PC-3 (cell line): ENCODE results near the gene PHAF1. TPM values are rescaled to one million over a fixed set of nuclear protein-coding genes. Genes with fewer than 3 reads are reported as not detected.

Experiments
- ATAC-seq: fragments of 200-7000 bp; cut with Tn5 transposase; 2 replicates; pipeline ENCODE4 v1.9.1; 2020; ENCODE audit warnings: mild to moderate bottlenecking, moderate library complexity
- BruUV-seq: library from RNA; stranded (reverse); fragments of 400-500 nt; replicated peaks from 2 replicates; lab custom pipeline; 2021; lab: Mats Ljungman, UMichigan
- CTCF ChIA-PET: fragments of 300-600 bp; sonication (Branson Sonifier 250); formaldehyde crosslinking; loops from one replicate; lab custom pipeline; 2022; ENCODE audit warnings: antibody characterized with exemption; lab: Charles Lee
- POLR2A ChIA-PET: fragments of 300-600 bp; sonication (Branson Sonifier 250); formaldehyde crosslinking; loops from one replicate; lab custom pipeline; 2022; ENCODE audit warnings: antibody characterized with exemption; ENCODE audit not compliant: unreplicated experiment; lab: Charles Lee
- DNase-seq: peaks from one replicate; pipeline ENCODE4 v3.0.0-alpha.2; 2015
- H2AFZ ChIP-seq: fragments of 300-600 bp; sonication (generic); 2 replicates; pipeline ENCODE4 v1.6.0; 2016; ENCODE audit warnings: antibody characterized with exemption, low read length
- H3F3A ChIP-seq: fragments of 300-600 bp; sonication (generic); one replicate; pipeline ENCODE4 v1.6.0; 2017; ENCODE audit warnings: antibody characterized with exemption, low read length, control low read depth, mild to moderate bottlenecking; ENCODE audit not compliant: unreplicated experiment
- H3K27ac ChIP-seq: fragments of 300-600 bp; sonication (generic); 2 replicates; pipeline ENCODE4 v1.5.1; 2016; ENCODE audit warnings: mild to moderate bottlenecking, low read length
- H3K27me3 ChIP-seq: fragments of 300-600 bp; sonication (generic); 2 replicates; pipeline ENCODE4 v1.6.1; 2016; ENCODE audit warnings: low read length, mixed read lengths
- H3K36me3 ChIP-seq: fragments of 300-600 bp; sonication (generic); 2 replicates; pipeline ENCODE4 v1.6.1; 2016; ENCODE audit warnings: low read depth, mixed run types, low read length, mixed read lengths
- H3K4me1 ChIP-seq: fragments of 300-600 bp; sonication (generic); 2 replicates; pipeline ENCODE4 v1.5.1; 2016; ENCODE audit warnings: low read length; ENCODE audit not compliant: insufficient read depth
- H3K4me2 ChIP-seq: fragments of 300-600 bp; sonication (generic); 2 replicates; pipeline ENCODE4 v1.6.0; 2016; ENCODE audit warnings: low read length
- H3K4me3 ChIP-seq: fragments of 300-600 bp; sonication (generic); 2 replicates; pipeline ENCODE4 v1.5.1; 2016; ENCODE audit warnings: mild to moderate bottlenecking, low read length, mixed read lengths
- H3K79me2 ChIP-seq: fragments of 300-600 bp; sonication (generic); 2 replicates; pipeline ENCODE4 v1.6.1; 2017; ENCODE audit warnings: low read length, mixed read lengths
- H3K9ac ChIP-seq: fragments of 300-600 bp; sonication (generic); 2 replicates; pipeline ENCODE4 v1.6.0; 2016; ENCODE audit warnings: mild to moderate bottlenecking, low read length
- H3K9me2 ChIP-seq: fragments of 300-600 bp; sonication (generic); replicated peaks from 2 replicates; pipeline ENCODE4 v1.6.1; 2016; ENCODE audit warnings: mixed run types, low read length, mixed read lengths
- H3K9me3 ChIP-seq: fragments of 300-600 bp; sonication (generic); 2 replicates; pipeline ENCODE4 v1.6.1; 2016; ENCODE audit warnings: low read length, mixed read lengths
- H4K20me1 ChIP-seq: fragments of 300-600 bp; sonication (generic); 2 replicates; pipeline ENCODE4 v1.6.1; 2016; ENCODE audit warnings: low read length, mixed read lengths
- EZH2 ChIP-seq: fragments of 300-600 bp; sonication (generic); IDR thresholded peaks from one replicate; pipeline ENCODE4 v1.6.1; 2017; ENCODE audit warnings: antibody characterized with exemption, mild to moderate bottlenecking, low read length; ENCODE audit not compliant: unreplicated experiment
- EZH2phosphoT487 ChIP-seq: fragments of 300-600 bp; sonication (generic); IDR thresholded peaks from 2 replicates; pipeline ENCODE4 v1.6.1; 2018; ENCODE audit warnings: mild to moderate bottlenecking, antibody characterized with exemption, low read length, borderline replicate concordance
- intact Hi-C: fragments of 100-400 bp; cut with micrococcal nuclease; formaldehyde crosslinking; loops from 2 replicates; pipeline ENCODE4 v1.9.0; 2023
- total RNA-seq: library from RNA; depleted of rRNA; stranded (reverse); fragments of >200 nt; gene quantifications from 2 replicates; pipeline ENCODE4 v1.2.3, GENCODE V29; 2014
- TF ChIP-seq, protein P1 (sequence below): fragments of 300-600 bp; sonication (generic); conservative IDR thresholded peaks from 2 replicates; pipeline ENCODE4 v1.5.1; 2017; ENCODE audit warnings: antibody characterized with exemption, low read depth, mild to moderate bottlenecking, low read length

Gene PHAF1
- total RNA-seq, 1 experiment from 2014 or later, result 18.8 TPM

DNA sequence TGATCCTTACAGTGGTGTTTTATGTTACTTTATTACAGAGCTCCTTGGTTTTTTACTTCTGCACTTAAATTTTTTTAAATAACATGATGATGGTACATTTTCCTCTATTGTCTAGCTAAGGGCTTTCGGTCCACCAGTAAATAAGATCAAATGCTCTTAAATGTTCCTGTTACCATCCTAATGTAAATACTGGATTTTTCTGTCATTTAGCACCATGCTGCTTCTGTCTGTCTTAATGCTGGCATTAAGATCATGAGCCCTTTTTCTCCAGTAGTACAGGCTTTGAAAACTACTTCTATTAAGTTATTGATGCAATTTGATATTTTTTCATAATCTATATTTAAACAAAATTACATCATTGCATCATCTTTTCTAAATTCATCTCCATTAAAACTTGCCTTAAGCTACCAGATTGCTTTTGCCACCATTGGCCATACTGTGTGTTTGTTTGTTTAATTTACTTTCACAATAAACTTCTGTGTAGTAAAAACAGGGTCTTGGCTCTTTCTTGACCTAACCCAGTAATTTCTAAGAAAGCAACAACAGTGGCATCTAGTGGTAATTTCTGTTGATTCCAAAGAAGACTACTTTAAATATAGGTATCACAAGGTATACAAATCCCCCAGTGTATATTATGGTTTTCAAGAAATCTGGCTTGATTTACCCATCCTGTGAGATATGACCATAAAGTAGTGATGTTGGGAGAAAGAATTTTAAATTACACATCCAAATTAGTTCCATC lies 9.0 kb upstream of the PHAF1 start:
- no peak overlapping the region for H3K27ac ChIP-seq
- H2AFZ ChIP-seq, result no peak overlapping the region
- H3K9me3 ChIP-seq, result no peaks in the 10 kb centered on the region
- no peaks in the 10 kb centered on the region for H4K20me1 ChIP-seq
- H3K4me1 ChIP-seq, result no peaks in the 10 kb centered on the region
- H3K9me2 ChIP-seq, result no peaks in the 10 kb centered on the region
- no peak overlapping the region for H3K4me3 ChIP-seq
- H3K9ac ChIP-seq, result no peak overlapping the region
- intact Hi-C loops, result loop anchor here (1.0 to 2.0 kb wide), 2 partner anchors 82 to 124 kb away; no protein-coding TSS in a partner anchor
- ATAC-seq (no peak; the same call in 1 of the 2 replicates), DNase-seq (peak; percentile 42)
- H3K27me3 ChIP-seq, result no peaks in the 10 kb centered on the region
- no peak overlapping the region for H3K4me2 ChIP-seq
- ChIA-PET CTCF (interaction anchor here (1.6 kb wide), 1 partner anchor 83 kb away, joined by 13 read pairs; no protein-coding TSS in a partner anchor), POLR2A (no interaction called here)
- H3K79me2 ChIP-seq, result no peaks in the 10 kb centered on the region
- TF ChIP-seq EZH2phosphoT487, result no peak
- TF ChIP-seq, protein P1, sequence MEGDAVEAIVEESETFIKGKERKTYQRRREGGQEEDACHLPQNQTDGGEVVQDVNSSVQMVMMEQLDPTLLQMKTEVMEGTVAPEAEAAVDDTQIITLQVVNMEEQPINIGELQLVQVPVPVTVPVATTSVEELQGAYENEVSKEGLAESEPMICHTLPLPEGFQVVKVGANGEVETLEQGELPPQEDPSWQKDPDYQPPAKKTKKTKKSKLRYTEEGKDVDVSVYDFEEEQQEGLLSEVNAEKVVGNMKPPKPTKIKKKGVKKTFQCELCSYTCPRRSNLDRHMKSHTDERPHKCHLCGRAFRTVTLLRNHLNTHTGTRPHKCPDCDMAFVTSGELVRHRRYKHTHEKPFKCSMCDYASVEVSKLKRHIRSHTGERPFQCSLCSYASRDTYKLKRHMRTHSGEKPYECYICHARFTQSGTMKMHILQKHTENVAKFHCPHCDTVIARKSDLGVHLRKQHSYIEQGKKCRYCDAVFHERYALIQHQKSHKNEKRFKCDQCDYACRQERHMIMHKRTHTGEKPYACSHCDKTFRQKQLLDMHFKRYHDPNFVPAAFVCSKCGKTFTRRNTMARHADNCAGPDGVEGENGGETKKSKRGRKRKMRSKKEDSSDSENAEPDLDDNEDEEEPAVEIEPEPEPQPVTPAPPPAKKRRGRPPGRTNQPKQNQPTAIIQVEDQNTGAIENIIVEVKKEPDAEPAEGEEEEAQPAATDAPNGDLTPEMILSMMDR, result peak; percentile 57
- H3F3A ChIP-seq, result no peaks in the 10 kb centered on the region
- no TSS peak for BruUV-seq
- H3K36me3 ChIP-seq, result peaks cover 6% of the 10 kb centered on the region; the same call in 1 of the 2 replicates

- no peak overlapping the region for H2AFZ ChIP-seq
- peaks cover 6% of the 10 kb centered on the region; the same call in 1 of the 2 replicates for H3K36me3 ChIP-seq
- no peaks in the 10 kb centered on the region for H3K27me3 ChIP-seq
- intact Hi-C loops, result loop anchor here (1.0 to 2.0 kb wide), 2 partner anchors 83 to 125 kb away; no protein-coding TSS in a partner anchor
- H4K20me1 ChIP-seq, result no peaks in the 10 kb centered on the region
- POLR2A ChIA-PET, result no interaction called here
- no peaks in the 10 kb centered on the region for H3K4me1 ChIP-seq
- TF ChIP-seq, protein P1, result 0 out of 2 replicates have a peak, but pooled peaks have one; percentile 9
- TF ChIP-seq EZH2phosphoT487 (no peak), EZH2 (no peak)
- no peaks in the 10 kb centered on the region for H3K79me2 ChIP-seq
- H3F3A ChIP-seq, result no peaks in the 10 kb centered on the region
- CTCF ChIA-PET, result interaction anchor here (0.6 kb wide), 1 partner anchor 75 kb away, joined by 3 read pairs; no protein-coding TSS in a partner anchor
- no peak overlapping the region for H3K27ac ChIP-seq
- H3K9me3 ChIP-seq, result no peaks in the 10 kb centered on the region
- no peak overlapping the region for H3K4me2 ChIP-seq
- no peak overlapping the region for H3K9ac ChIP-seq
- ATAC-seq (no peak), DNase-seq (no peak)
- H3K9me2 ChIP-seq, result no peaks in the 10 kb centered on the region
- no TSS peak for BruUV-seq
- H3K4me3 ChIP-seq, result no peak overlapping the region
Observed at GRCh38 chr16:67101311-67102082, 8.2 kb upstream of the PHAF1 start.
